Gastrocnemius medialis (tissue), 4 donors: Measurements from ENCODE around the gene CCL7.

Source experiments
- POLR2A ChIP-seq, 2 donors: fragments of 450-650 bp; IDR thresholded peaks; one replicate each; pipeline ENCODE4 v1.6.1; 2017; ENCODE audit warnings: antibody characterized with exemption in 2 of 2, mild to moderate bottlenecking in 2 of 2, moderate library complexity in 2 of 2
- TF ChIP-seq, protein P1 (sequence below), 5 experiments: fragments of 450-650 bp in 3 of 5; fragments of 200-600 bp in 2 of 5; sonication (generic) in 2 of 5; IDR thresholded peaks in 4 of 5; conservative IDR thresholded peaks in 1 of 5; 1 replicate in 4 of 5; 2 replicates in 1 of 5; pipeline ENCODE4 v1.5.1; 2016 to 2019; ENCODE audit warnings: antibody characterized with exemption in 5 of 5, mild to moderate bottlenecking in 3 of 5, moderate library complexity in 3 of 5

DNA sequence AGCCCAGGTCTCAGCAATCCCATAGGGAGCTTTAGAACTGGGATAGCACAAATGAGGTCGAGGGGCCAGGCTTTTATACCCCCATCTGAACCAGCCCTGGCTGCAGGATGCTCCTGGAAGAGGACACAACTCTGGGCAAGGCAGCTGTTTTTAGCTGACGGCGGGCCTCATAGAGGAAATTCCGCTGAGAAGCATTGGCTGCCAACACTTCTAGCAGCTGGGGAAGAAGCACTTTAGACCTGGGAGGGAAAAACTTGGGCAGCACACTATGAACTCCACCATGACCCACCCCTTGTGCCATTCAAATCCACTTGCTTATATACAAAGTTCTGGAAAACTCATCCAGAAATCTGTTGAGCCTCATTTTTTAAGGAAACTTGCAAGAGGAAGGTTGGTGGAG is 20.6 kb downstream of the CCL7 start:
- TF ChIP-seq, protein P1, sequence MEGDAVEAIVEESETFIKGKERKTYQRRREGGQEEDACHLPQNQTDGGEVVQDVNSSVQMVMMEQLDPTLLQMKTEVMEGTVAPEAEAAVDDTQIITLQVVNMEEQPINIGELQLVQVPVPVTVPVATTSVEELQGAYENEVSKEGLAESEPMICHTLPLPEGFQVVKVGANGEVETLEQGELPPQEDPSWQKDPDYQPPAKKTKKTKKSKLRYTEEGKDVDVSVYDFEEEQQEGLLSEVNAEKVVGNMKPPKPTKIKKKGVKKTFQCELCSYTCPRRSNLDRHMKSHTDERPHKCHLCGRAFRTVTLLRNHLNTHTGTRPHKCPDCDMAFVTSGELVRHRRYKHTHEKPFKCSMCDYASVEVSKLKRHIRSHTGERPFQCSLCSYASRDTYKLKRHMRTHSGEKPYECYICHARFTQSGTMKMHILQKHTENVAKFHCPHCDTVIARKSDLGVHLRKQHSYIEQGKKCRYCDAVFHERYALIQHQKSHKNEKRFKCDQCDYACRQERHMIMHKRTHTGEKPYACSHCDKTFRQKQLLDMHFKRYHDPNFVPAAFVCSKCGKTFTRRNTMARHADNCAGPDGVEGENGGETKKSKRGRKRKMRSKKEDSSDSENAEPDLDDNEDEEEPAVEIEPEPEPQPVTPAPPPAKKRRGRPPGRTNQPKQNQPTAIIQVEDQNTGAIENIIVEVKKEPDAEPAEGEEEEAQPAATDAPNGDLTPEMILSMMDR (IDR thresholded peaks at IDR 0.05 in 4 of 5, conservative IDR thresholded peaks at IDR 0.05 in 1 of 5), result no peak
- TF ChIP-seq POLR2A (IDR thresholded peaks at IDR 0.05), result no peak
